K562 (cell line): Measurements from ENCODE around the gene OBSL1. TPM values are rescaled to one million over a fixed set of nuclear protein-coding genes. Genes with fewer than 3 reads are reported as not detected.

Experiments
- ARID1B ChIP-seq: fragments of 450-650 bp; IDR thresholded peaks from 2 replicates; pipeline ENCODE4 v1.6.1; 2016; ENCODE audit warnings: antibody characterized with exemption, mild to moderate bottlenecking, inconsistent platforms
- CBFA2T2 ChIP-seq: fragments of 450-650 bp; conservative IDR thresholded peaks from 2 replicates; pipeline ENCODE4 v1.6.1; 2017; ENCODE audit warnings: mild to moderate bottlenecking
- GABPA ChIP-seq: fragments of 200-800 bp; sonication (Bioruptor generic); conservative IDR thresholded peaks from 2 replicates; pipeline ENCODE4 v1.6.1; 2016; ENCODE audit warnings: low read depth, missing genetic modification characterization, missing compliant biosample characterization
- HDAC1 ChIP-seq, 2 experiments: fragments of 450-650 bp; IDR thresholded peaks; 2 replicates each; pipeline ENCODE4 v1.6.1; 2016 to 2017; ENCODE audit warnings: inconsistent platforms in 1 of 2, mild to moderate bottlenecking in 1 of 2, moderate library complexity in 1 of 2
- NCOR1 ChIP-seq: fragments of 450-650 bp; IDR thresholded peaks from 2 replicates; pipeline ENCODE4 v1.6.1; 2016; ENCODE audit warnings: mild to moderate bottlenecking, moderate library complexity
- RHOXF2B ChIP-seq: fragments of 250-450 bp; sonication (Bioruptor Pico); conservative IDR thresholded peaks from 2 replicates; pipeline ENCODE4 v1.5.1; 2021
- SMARCE1 ChIP-seq: fragments of 450-650 bp; IDR thresholded peaks from 2 replicates; pipeline ENCODE4 v1.7.1; 2016; ENCODE audit warnings: mild to moderate bottlenecking
- TAL1 ChIP-seq: fragments of 450-650 bp; IDR thresholded peaks from 2 replicates; pipeline ENCODE4 v1.6.1; 2016; ENCODE audit warnings: mild to moderate bottlenecking
- XRCC4 ChIP-seq: IDR thresholded peaks from one replicate; pipeline ENCODE4 v1.6.1; 2011; ENCODE audit not compliant: insufficient read depth, insufficient read length; ENCODE audit errors: extremely low read depth
- polyA plus RNA-seq, 8 experiments: library from polyadenylated mRNA; depleted of rRNA in 4 of 8; stranded (reverse) in 5 of 8; unstranded in 3 of 8; fragments of >200 nt; fragmentation: Nextera tagmentation in 2 of 8; fragmentation: Illumina TruSeq in 1 of 8; extraction: Ambion mirVana in 2 of 8; extraction: Trizol in 1 of 8; gene quantifications; 2 replicates each; pipeline versions ENCODE4 v1.2.1 to v1.2.3, GENCODE V29; 2011 to 2014; ENCODE audit warnings: inconsistent platforms in 1 of 8, missing spikeins in 1 of 8
- total RNA-seq, 7 experiments: library from RNA; depleted of rRNA in 6 of 7; stranded (reverse); fragments of >200 nt in 6 of 7; fragmentation: Illumina TruSeq in 2 of 7; extraction: Trizol in 2 of 7; gene quantifications; 2 replicates each; pipeline versions ENCODE4 v1.2.1 to v1.2.3, GENCODE V29; 2011 to 2021; ENCODE audit warnings: low replicate concordance in 1 of 7
- TF ChIP-seq, protein P1 (sequence below): IDR thresholded peaks from 2 replicates; pipeline ENCODE4 v1.6.1; 2011; ENCODE audit not compliant: insufficient read length; ENCODE audit errors: extremely low read depth
- TF ChIP-seq, protein P2 (sequence below), 2 experiments: IDR thresholded peaks in 1 of 2; conservative IDR thresholded peaks in 1 of 2; 2 replicates each; pipeline ENCODE4 v1.6.1; 2016; ENCODE audit warnings: low read depth in 2 of 2, mild to moderate bottlenecking in 1 of 2, missing compliant biosample characterization in 1 of 2, missing genetic modification characterization in 1 of 2, moderate library complexity in 1 of 2
- TF ChIP-seq, protein P3 (sequence below): sonication (generic); formaldehyde crosslinking; IDR thresholded peaks from 2 replicates; pipeline ENCODE4 v1.8.0; 2022; ENCODE audit warnings: missing genetic modification reagents, mild to moderate bottlenecking, moderate library complexity, borderline replicate concordance
- TF ChIP-seq, protein P4 (sequence below): sonication (generic); formaldehyde crosslinking; IDR thresholded peaks from 2 replicates; pipeline ENCODE4 v1.8.0; 2022; ENCODE audit warnings: mild to moderate bottlenecking, missing genetic modification reagents

Gene OBSL1
- total and polyA plus RNA-seq, 9 of the 15 experiments (the other 6 are each of a cell fraction or from before 2014, with no cell fraction given), result 1.2 to 26.6 (median 8.6) TPM

DNA sequence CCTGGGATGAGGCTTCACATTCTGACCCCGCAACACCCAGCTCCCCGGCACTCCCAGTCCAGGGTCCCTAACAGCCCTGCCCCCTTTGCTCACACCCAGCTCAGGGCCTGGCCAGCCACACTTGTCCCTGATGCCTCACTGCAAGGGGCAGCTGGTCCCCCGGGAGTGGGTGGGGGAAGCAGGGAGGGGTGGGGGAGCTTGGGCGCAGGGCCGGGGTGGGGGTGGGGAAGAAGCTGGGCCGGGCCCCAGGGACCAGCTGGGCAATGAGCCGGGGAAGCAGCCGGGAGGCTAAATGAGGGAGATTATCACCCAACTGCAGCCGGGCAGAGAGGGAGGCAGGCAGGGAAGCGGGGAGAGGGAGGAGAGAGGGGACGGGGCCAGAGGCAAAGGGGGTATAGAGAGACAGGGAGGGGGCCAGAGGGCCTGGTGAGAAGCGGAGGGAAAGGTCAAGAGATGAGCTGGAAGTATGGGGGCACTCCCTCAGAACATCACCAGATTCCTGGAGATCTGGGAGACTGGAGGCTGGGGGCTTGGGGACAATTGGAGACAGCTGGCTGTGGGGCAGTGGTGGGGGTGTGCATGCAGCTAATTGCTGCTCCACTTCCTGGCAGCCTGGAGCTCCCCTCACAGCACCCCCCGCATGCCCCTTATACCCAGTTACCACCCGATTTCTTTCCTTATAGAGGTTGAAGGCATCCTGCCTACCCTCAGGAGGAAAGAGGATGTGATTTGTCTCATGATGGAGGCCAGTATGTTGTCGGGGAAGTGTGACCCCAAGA, 59.6 kb downstream of the OBSL1 start (continued):
- TF ChIP-seq GABPA (tag), result no peak
- TF ChIP-seq, protein P1, sequence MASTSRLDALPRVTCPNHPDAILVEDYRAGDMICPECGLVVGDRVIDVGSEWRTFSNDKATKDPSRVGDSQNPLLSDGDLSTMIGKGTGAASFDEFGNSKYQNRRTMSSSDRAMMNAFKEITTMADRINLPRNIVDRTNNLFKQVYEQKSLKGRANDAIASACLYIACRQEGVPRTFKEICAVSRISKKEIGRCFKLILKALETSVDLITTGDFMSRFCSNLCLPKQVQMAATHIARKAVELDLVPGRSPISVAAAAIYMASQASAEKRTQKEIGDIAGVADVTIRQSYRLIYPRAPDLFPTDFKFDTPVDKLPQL, result no peak
- TF ChIP-seq, protein P2, sequence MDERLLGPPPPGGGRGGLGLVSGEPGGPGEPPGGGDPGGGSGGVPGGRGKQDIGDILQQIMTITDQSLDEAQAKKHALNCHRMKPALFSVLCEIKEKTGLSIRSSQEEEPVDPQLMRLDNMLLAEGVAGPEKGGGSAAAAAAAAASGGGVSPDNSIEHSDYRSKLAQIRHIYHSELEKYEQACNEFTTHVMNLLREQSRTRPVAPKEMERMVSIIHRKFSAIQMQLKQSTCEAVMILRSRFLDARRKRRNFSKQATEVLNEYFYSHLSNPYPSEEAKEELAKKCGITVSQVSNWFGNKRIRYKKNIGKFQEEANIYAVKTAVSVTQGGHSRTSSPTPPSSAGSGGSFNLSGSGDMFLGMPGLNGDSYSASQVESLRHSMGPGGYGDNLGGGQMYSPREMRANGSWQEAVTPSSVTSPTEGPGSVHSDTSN (CRISPR knock-in tag; IDR thresholded peaks at IDR 0.05; ENCODE audit: low read depth), result no peak
- TF ChIP-seq, protein P2 (tag; conservative IDR thresholded peaks at IDR 0.05; ENCODE audit: low read depth), result no peak
- TF ChIP-seq XRCC4, result no peak
- TF ChIP-seq SMARCE1, result no peak
- peak; percentile 36; the same call in 1 of the 2 replicates for TF ChIP-seq NCOR1
- TF ChIP-seq, protein P3, sequence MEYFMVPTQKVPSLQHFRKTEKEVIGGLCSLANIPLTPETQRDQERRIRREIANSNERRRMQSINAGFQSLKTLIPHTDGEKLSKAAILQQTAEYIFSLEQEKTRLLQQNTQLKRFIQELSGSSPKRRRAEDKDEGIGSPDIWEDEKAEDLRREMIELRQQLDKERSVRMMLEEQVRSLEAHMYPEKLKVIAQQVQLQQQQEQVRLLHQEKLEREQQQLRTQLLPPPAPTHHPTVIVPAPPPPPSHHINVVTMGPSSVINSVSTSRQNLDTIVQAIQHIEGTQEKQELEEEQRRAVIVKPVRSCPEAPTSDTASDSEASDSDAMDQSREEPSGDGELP (CRISPR knock-in tag), result no peak
- TF ChIP-seq, protein P4, sequence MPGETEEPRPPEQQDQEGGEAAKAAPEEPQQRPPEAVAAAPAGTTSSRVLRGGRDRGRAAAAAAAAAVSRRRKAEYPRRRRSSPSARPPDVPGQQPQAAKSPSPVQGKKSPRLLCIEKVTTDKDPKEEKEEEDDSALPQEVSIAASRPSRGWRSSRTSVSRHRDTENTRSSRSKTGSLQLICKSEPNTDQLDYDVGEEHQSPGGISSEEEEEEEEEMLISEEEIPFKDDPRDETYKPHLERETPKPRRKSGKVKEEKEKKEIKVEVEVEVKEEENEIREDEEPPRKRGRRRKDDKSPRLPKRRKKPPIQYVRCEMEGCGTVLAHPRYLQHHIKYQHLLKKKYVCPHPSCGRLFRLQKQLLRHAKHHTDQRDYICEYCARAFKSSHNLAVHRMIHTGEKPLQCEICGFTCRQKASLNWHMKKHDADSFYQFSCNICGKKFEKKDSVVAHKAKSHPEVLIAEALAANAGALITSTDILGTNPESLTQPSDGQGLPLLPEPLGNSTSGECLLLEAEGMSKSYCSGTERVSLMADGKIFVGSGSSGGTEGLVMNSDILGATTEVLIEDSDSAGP, result no peak
- peak; percentile 23; the same call in 1 of the 2 replicates for TF ChIP-seq TAL1
- TF ChIP-seq CBFA2T2, result peak; percentile 58
- TF ChIP-seq ARID1B, result peak; percentile 57
- 0 out of 4 replicates have a peak, but pooled peaks of 1 of the 2 experiments have one; percentile 19 for TF ChIP-seq HDAC1 (IDR thresholded peaks at IDR 0.05)
- no peak for TF ChIP-seq RHOXF2B (CRISPR knock-in tag)
